GM19467 (cell line): ENCODE results near the gene EFNA5.

Source experiments
- ATAC-seq: cut with Tn5 transposase; IDR thresholded peaks from one replicate; pipeline ENCODE4 v1.9.1; 2021; ENCODE audit warnings: mild to moderate bottlenecking, moderate library complexity; ENCODE audit not compliant: unreplicated experiment

The EFNA5 gene

DNA sequence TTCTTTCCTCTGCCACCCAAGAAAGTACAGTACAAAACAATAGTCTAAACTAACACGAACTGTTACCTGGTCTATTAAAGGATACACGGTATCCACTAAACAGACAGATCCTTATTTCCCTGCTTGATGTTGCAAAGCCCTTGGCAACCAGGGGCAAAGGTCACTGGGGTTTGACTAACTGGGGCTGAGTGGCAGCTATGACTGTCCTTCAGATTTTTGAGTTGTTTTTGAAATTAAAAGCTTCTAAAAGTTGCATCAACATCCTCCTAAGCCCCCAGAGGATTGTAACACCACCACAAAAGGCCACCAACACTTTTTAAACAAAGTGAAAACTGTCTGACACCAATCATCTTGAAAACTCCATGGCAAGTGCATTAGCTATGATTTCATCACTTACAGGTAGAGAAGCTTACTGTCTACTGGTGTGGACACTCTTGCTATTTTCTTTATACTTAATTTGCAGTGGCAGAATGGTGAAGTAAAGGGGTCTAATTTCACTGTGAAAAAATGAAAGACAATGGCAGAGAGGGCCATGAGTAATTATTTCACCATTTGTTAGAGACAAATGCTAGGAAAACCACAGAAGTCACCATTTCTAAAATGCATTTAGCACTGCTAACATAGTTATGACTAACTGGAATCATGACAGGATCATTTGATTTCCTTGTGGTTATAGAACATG is 292.4 kb downstream of the EFNA5 start:
- no peak for ATAC-seq

GRCh38 chr5:107377277-107377609 is 293.5 kb downstream of the EFNA5 start:
- no peak for ATAC-seq

DNA sequence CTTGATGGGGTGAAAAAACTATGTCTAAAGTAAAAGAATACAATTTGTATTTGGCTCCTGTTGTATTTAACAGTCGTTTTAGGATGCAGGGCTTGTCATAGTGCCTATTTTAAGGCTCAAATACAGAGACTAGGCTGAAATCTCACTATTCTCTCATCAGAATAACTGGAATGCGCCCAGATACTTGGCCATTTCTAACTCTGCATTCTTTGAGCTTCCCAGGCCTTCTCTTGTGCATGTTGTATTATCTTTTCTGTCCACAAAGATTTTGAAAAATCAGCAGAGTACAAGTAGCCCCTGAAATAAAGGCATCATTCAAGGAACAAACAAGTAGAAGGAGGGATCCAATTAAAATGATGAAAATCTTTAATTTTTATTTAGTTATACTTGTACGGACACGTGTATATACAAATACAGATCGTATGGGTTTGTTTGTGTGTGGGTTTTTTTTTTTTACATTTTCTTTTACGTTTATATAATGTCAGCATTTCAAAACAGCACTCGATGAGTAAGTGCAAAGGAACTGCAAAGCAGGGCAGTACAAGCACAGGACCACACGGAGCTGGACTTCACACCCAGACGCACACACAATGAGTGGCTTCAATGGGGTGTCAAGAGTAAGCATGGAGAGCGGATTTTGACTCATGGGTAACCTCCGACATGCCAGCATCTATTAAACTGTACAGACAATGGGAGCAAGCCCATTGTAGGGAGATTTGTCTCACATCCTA is 294.0 kb downstream of the EFNA5 start:
- ATAC-seq, result no peak

GRCh38 chr5:107373549-107374263 is 297.0 kb downstream of the EFNA5 start:
- ATAC-seq, result peak; percentile 70

- ATAC-seq, result no peak
These were observed 297.9 kb downstream of the EFNA5 start for GRCh38 chr5:107372723-107373450.

DNA sequence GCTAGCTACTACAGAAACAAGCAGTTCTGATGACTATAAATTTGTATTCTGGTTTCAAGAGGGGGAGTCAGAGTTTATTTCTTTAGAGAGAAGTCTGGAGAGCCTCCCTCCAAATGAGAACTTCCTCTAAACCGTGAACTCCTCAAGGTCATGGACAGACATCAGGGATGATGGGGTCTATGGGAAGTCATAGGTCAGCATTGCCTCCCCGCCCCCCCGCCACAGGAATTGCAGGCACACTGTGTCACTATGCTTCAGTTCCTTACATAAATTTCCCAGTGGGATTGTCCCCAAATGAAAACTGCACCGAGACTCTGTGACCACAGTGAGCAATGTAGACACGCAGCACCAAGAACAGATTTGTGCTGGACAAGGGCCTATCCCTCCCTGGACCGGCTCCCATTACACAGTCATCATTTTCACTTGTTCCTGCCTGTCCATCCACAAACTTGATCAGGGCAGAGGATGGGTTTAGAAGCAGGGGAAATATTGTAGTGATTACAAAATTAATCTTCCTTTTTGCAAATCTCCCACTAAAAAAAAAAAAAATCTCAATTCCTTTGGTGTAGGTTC is 300.3 kb downstream of the EFNA5 start:
- no peak for ATAC-seq

GRCh38 chr5:107369622-107370021 is 301.1 kb downstream of the EFNA5 start:
- no peak for ATAC-seq

DNA sequence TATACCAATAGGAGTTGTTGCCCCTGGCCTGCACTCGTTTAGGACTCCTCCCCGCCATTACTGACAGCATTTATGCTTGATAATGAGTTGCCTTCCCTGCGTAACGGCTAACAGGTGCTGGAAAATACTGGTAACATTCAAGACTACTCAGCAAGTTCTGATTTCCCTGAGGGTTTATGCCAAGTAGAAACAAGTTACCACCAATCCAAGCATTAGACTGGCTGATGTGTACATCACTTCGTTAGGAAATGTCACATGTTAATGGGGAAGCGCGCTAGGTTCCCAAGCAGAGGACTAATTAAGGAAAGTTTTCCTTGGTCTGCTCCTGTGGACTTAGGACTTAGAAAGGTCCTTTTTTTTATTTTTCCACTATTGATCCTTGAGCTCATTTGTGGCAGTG is 302.1 kb downstream of the EFNA5 start:
- ATAC-seq, result no peak

- no peak for ATAC-seq
These were observed 302.8 kb downstream of the EFNA5 start for GRCh38 chr5:107367939-107368338.

DNA sequence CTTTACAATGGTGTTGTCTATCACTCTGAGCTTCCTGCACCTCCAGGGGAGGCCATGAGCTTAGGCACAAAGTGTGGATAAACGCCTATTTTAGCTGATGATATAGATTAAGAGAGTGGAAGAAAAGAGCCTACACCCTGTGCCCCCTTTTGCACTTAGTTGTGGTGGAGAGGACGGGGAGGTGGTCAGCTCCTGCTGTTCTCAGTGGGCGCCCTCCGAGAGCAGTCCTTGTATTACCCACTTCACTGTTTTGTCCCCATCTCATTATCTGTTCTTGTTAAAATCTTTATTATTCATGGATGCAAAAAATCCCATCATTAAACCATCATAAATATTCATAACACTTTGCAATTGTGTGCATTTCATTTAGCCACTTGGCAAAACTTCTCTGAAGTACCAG is 303.3 kb downstream of the EFNA5 start:
- ATAC-seq, result no peak

DNA sequence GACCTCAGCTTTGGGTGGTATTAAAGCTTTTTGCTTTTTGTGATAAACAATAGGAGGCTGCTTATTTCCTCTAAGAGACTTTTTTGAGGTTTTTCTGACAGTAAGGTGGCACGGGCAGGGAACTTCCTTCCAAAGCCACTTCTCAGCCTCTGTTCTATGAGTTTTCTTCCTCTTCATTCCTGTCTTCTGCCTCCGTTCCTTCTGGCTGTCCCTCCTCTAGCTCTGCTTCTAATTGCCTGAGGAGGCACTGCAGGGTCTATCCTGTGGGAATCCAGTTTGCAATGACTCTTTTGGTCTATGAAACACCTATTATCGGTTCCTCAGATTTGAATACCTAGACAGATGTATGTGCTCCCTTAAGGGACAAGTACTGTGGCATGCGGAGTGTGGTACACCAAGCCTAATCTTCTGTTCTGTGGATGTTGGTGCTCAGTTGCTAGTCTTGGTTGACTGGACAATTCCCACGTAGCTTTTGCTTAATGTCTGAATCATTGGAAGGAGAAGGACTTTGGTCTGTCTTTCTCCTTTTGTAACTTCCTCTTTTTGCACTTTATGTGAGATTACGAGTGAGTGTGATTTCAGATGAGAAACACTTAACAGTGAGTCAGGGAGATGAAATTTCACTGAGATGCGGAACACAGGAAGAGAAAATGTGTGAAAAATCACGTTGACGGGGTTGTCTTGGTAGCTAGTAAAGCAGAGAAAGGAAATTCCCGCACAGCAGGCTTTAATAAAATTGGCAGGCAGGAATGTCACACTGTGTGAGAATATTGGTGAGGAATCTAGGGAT is 305.2 kb downstream of the EFNA5 start:
- peak; percentile 59 for ATAC-seq

GRCh38 chr5:107364443-107365319 is 306.1 kb downstream of the EFNA5 start:
- ATAC-seq, result no peak

- ATAC-seq, result no peak
These were observed 307.0 kb downstream of the EFNA5 start for GRCh38 chr5:107363768-107364167.

GRCh38 chr5:107361945-107362344 is 308.8 kb downstream of the EFNA5 start:
- no peak for ATAC-seq

DNA sequence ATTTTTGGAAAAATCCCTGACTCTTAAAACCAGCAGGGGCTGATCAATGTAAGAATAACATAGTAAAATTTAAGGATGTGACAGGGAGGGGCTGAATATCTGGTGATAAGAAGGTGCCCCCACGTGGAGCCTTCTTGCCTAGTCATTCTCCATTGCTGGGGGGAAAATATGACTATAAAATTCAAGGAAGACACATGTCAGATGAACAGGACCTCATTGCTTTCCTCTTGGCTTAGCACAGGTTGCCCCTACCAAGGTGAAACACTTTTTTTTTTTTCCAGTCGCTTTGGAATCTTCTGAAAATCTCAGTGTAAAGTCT is 310.9 kb downstream of the EFNA5 start:
- ATAC-seq, result no peak

GRCh38 chr5:107359033-107359915 is 311.5 kb downstream of the EFNA5 start:
- ATAC-seq, result no peak

GRCh38 chr5:107356891-107357290 is 313.8 kb downstream of the EFNA5 start:
- no peak for ATAC-seq

DNA sequence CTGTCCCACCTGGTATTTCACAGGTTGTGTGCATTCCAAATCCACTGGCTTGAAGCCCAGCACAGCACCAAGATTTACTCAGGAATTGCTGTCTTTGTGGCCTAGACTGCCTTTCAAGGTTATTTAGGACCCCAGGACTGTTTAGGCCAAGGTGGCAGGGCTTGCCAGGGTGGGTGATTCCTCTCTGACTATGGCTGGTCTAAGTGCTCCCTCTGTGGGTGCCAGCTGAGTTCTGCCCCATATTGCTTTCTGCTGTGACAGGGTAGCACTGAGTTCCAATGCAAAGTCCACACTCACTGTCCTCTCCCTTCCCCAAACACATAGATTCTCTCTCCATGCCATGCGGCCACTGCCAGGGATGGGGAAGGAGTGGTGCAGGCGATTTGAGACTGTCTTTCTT is 318.2 kb downstream of the EFNA5 start:
- ATAC-seq, result no peak
